T-cell (primary cell): ENCODE measurements around the gene SMCO3. TPM values are rescaled to one million over a fixed set of nuclear protein-coding genes. Genes with fewer than 3 reads are reported as not detected.

Experiments used
- ATAC-seq, 4 experiments: fragments of 200-7000 bp in 3 of 4; fragments of 150-1000 bp in 1 of 4; cut with Tn5 transposase; replicated peaks in 1 of 4; 1 replicate in 3 of 4; 2 replicates in 1 of 4; pipeline ENCODE4 v1.10.0; 2021; ENCODE audit warnings: moderate library complexity in 3 of 4, mild to moderate bottlenecking in 2 of 4, moderate number of reproducible peaks in 1 of 4
- CTCF ChIA-PET, 2 donors: fragments of 300-600 bp; sonication (Branson Sonifier 250); formaldehyde crosslinking; loops; one replicate each; lab custom pipeline; 2022; ENCODE audit warnings: antibody characterized with exemption in 2 of 2; lab: Charles Lee
- POLR2A ChIA-PET, 2 donors: fragments of 300-600 bp; sonication (Branson Sonifier 250); formaldehyde crosslinking; loops; one replicate each; lab custom pipeline; 2022; ENCODE audit warnings: antibody characterized with exemption in 2 of 2; lab: Charles Lee
- DNase-seq, 35 experiments: peaks; one replicate each; pipeline versions ENCODE4 v3.0.0 to v3.0.0-alpha.2; 2013 to 2023
- H3K27ac ChIP-seq: one replicate; pipeline ENCODE4 v1.5.1; 2013; ENCODE audit warnings: low read length
- H3K27me3 ChIP-seq, 2 experiments: replicated peaks in 1 of 2; 1 replicate in 1 of 2; 2 replicates in 1 of 2; pipeline versions ENCODE4 v1.6.1 to v1.7.0; 2013; ENCODE audit warnings: low read length in 1 of 2, mixed read lengths in 1 of 2; ENCODE audit not compliant: control insufficient read depth in 2 of 2, insufficient read depth in 2 of 2; ENCODE audit errors: extremely low read depth in 1 of 2
- H3K36me3 ChIP-seq, 2 donors: 1 replicate in 1 of 2; 2 replicates in 1 of 2; pipeline versions ENCODE4 v1.6.1 to v1.7.0; 2013; ENCODE audit warnings: low read length in 1 of 2; ENCODE audit not compliant: control insufficient read depth in 2 of 2, insufficient read depth in 1 of 2; ENCODE audit errors: extremely low read depth in 1 of 2
- H3K4me1 ChIP-seq, 2 experiments: 1 replicate in 1 of 2; 2 replicates in 1 of 2; pipeline versions ENCODE4 v1.6.1 to v1.7.0; 2013; ENCODE audit warnings: low read length in 2 of 2, mixed read lengths in 1 of 2; ENCODE audit not compliant: insufficient read depth in 2 of 2, control insufficient read depth in 1 of 2; ENCODE audit errors: extremely low read depth in 1 of 2
- H3K4me3 ChIP-seq, 2 donors: 1 replicate in 1 of 2; 2 replicates in 1 of 2; pipeline versions ENCODE4 v1.5.1 to v1.7.0; 2013; ENCODE audit warnings: mild to moderate bottlenecking in 2 of 2, low read length in 1 of 2, moderate library complexity in 1 of 2; ENCODE audit not compliant: control insufficient read depth in 1 of 2; ENCODE audit errors: extremely low read depth in 1 of 2
- H3K9me3 ChIP-seq: 2 replicates; pipeline ENCODE4 v1.7.0; 2013
- H3K27ac Mint-ChIP-seq, 2 donors: one replicate each; pipeline ENCODE4 v1.8.0; 2020 to 2021; ENCODE audit warnings: mild to moderate bottlenecking in 2 of 2, mixed read lengths in 2 of 2
- H3K27me3 Mint-ChIP-seq, 2 donors: one replicate each; pipeline ENCODE4 v1.8.0; 2021 to 2022; ENCODE audit warnings: mixed read lengths in 2 of 2
- H3K36me3 Mint-ChIP-seq: one replicate; pipeline ENCODE4 v1.8.0; 2021; ENCODE audit warnings: mixed read lengths
- H3K4me1 Mint-ChIP-seq, 3 donors: one replicate each; pipeline ENCODE4 v1.8.0; 2020 to 2022; ENCODE audit warnings: mixed read lengths in 3 of 3, mild to moderate bottlenecking in 1 of 3
- H3K4me3 Mint-ChIP-seq, 3 donors: one replicate each; pipeline ENCODE4 v1.8.0; 2020 to 2022; ENCODE audit warnings: mild to moderate bottlenecking in 3 of 3, mixed read lengths in 3 of 3, moderate library complexity in 3 of 3
- H3K9me3 Mint-ChIP-seq, 3 donors: one replicate each; pipeline ENCODE4 v1.8.0; 2020 to 2022; ENCODE audit warnings: mixed read lengths in 3 of 3
- WGBS: methylation state at CpG from one replicate; pipeline ENCODE4 v1.1.5; 2013; ENCODE audit warnings: missing lambda C conversion rate; ENCODE audit not compliant: insufficient coverage; 5-methylcytosine and 5-hydroxymethylcytosine counted together
- total RNA-seq, 35 experiments: library from RNA in 6 of 35; stranded (reverse) in 6 of 35; fragments of 120-200 nt in 1 of 35; gene quantifications; one replicate each; pipeline versions ENCODE4 v1.2.1 to v1.2.4 and lab custom pipeline; 2013 to 2026

Gene SMCO3
- not detected for total RNA-seq
- total RNA-seq (2013), result not detected
- total RNA-seq (lab: John Stamatoyannopoulos, UW), result 0 reads per million in 29 experiments

DNA sequence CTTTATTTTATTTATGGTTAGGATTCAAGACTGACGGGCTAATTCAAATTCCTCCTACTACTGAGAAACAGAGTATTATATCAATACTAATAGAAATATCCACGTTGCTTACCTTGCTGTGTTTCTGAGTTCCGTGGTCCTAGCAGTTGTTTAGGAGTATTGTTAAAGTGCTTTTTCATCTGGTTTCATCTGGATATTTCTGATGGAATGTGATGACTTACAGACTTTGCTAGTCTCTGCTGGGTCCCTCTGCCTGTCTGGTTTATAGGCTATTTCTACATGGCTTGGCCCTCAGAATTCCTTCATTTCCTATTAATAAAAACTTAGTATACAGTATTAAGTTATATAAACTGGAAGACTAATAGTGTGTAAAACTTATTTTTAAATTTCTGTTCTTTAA lies at the start of gene SMCO3:
TSS of gene SMCO3 (minus strand) at position 169 of the 400 bp plus-strand sequence. CDS start 7,502 bp downstream, outside the sequence.
- no peak within 1 kb of the TSS for H3K4me3 ChIP-seq
- Mint-ChIP-seq H3K27ac (no peak within 1 kb of the TSS), H3K9me3 (peaks cover 0 to 3% (median 0%) of the 10 kb centered on the region in 3 donors), H3K4me3 (no peak within 1 kb of the TSS), H3K4me1 (peaks cover 18 to 22% (median 21%) of the 10 kb centered on the region in 3 donors), H3K36me3 (no peaks in the 10 kb centered on the region), H3K27me3 (no peaks in the 10 kb centered on the region)
- no CpG with 5 or more reads among the region's 3 CpGs for WGBS
- ChIA-PET CTCF (interaction anchor here in 1 of 2 donors (0.6 kb wide), 1 partner anchor 626 kb away, joined by 3 read pairs; no protein-coding TSS in a partner anchor), POLR2A (no interaction called here)
- DNase-seq (no peak), ATAC-seq (no peak)
- peaks cover 0 to 4% of the 10 kb centered on the region in 2 experiments for H3K27me3 ChIP-seq
- H3K27ac ChIP-seq, result no peak within 1 kb of the TSS
- H3K9me3 ChIP-seq, result no peaks in the 10 kb centered on the region
- H3K36me3 ChIP-seq, result no peaks in the 10 kb centered on the region
- H3K4me1 ChIP-seq, result peaks cover 0 to 3% of the 10 kb centered on the region in 2 experiments

DNA sequence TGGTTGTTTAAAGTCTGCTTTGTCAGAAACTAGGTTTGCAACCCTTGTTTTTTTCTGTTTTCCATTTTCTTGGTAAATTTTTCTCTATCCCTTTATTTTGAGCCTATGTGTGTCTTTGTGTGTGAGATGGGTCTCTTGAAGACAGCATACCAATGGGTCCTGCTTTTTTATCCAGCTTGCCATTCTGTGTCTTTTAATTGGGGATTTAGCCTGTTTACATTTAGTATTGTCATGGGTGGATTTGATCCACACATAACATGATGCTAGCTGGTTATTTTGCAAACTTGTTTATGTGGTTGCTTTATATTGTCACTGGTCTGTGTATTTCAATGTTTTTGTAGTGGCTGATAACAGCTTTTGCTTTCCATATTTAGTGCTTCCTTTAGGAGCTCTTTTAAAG lies 46.5 kb upstream of the SMCO3 start:
- ATAC-seq, result no peak
- Histone ChIP-seq H3K4me3 (no peak overlapping the region), H3K27ac (no peak overlapping the region), H3K27me3 (no peaks in the 10 kb centered on the region), H3K4me1 (no peaks in the 10 kb centered on the region), H3K9me3 (peaks cover 3% of the 10 kb centered on the region), H3K36me3 (no peaks in the 10 kb centered on the region)
- Mint-ChIP-seq H3K27me3 (no peaks in the 10 kb centered on the region), H3K27ac (no peak overlapping the region), H3K4me3 (no peak overlapping the region), H3K9me3 (peaks cover 5 to 22% (median 12%) of the 10 kb centered on the region in 3 donors), H3K4me1 (no peaks in the 10 kb centered on the region), H3K36me3 (peaks cover 8% of the 10 kb centered on the region)
- DNase-seq, result no peak
- POLR2A ChIA-PET, result interaction anchor here in 1 of 2 donors (0.6 kb wide), 1 partner anchor 14 kb away, joined by 3 read pairs; no protein-coding TSS in a partner anchor
- CTCF ChIA-PET, result interaction anchor here (0.9 to 1.0 kb wide), 2 partner anchors 28 to 135 kb away, joined by 3 to 4 read pairs; no protein-coding TSS in a partner anchor

- no CpG with 5 or more reads among the region's 1 CpG for WGBS
- H3K4me3 Mint-ChIP-seq, result no peak overlapping the region
- ATAC-seq (no peak), DNase-seq (no peak)
- H3K36me3 Mint-ChIP-seq, result peaks cover 8% of the 10 kb centered on the region
- H3K9me3 Mint-ChIP-seq, result peaks cover 5 to 22% (median 12%) of the 10 kb centered on the region in 3 donors
- Histone ChIP-seq H3K27ac (no peak overlapping the region), H3K4me3 (no peak overlapping the region), H3K4me1 (no peaks in the 10 kb centered on the region), H3K36me3 (no peaks in the 10 kb centered on the region), H3K27me3 (no peaks in the 10 kb centered on the region), H3K9me3 (peaks cover 3% of the 10 kb centered on the region)
- CTCF ChIA-PET, result interaction anchor here in 1 of 2 donors (0.7 kb wide), 2 partner anchors 63 to 1158 kb away, joined by 3 to 4 read pairs; no protein-coding TSS in a partner anchor
- no peaks in the 10 kb centered on the region for H3K4me1 Mint-ChIP-seq
- no peak overlapping the region for H3K27ac Mint-ChIP-seq
- POLR2A ChIA-PET, result interaction anchor here in 1 of 2 donors (0.6 kb wide), 1 partner anchor 156 kb away, joined by 3 read pairs; no protein-coding TSS in a partner anchor
- no peaks in the 10 kb centered on the region for H3K27me3 Mint-ChIP-seq
Observed at GRCh38 chr12:14858513-14858912, 44.5 kb upstream of the SMCO3 start.

- CTCF ChIA-PET, result no interaction called here
- no peaks in the 10 kb centered on the region for H3K4me1 ChIP-seq
- no peak overlapping the region for H3K4me3 ChIP-seq
- no peak overlapping the region for H3K4me3 Mint-ChIP-seq
- peaks cover 3% of the 10 kb centered on the region for H3K36me3 Mint-ChIP-seq
- WGBS, result 93% methylated on average over 4 of the region's 6 CpGs
- no peak overlapping the region for H3K27ac ChIP-seq
- H3K9me3 ChIP-seq, result peaks cover under 1% of the 10 kb centered on the region
- H3K36me3 ChIP-seq, result no peaks in the 10 kb centered on the region
- POLR2A ChIA-PET, result interaction anchor here in 1 of 2 donors (0.6 kb wide), 1 partner anchor 868 kb away, joined by 8 read pairs; no protein-coding TSS in a partner anchor
- no peaks in the 10 kb centered on the region for H3K27me3 ChIP-seq
- H3K9me3 Mint-ChIP-seq, result peaks cover 5 to 13% (median 6%) of the 10 kb centered on the region in 3 donors
- no peak for DNase-seq
- no peak for ATAC-seq
- H3K27ac Mint-ChIP-seq, result no peak overlapping the region
- no peaks in the 10 kb centered on the region for H3K27me3 Mint-ChIP-seq
- no peaks in the 10 kb centered on the region for H3K4me1 Mint-ChIP-seq
Observed at GRCh38 chr12:14854586-14855183, 40.7 kb upstream of the SMCO3 start.

DNA sequence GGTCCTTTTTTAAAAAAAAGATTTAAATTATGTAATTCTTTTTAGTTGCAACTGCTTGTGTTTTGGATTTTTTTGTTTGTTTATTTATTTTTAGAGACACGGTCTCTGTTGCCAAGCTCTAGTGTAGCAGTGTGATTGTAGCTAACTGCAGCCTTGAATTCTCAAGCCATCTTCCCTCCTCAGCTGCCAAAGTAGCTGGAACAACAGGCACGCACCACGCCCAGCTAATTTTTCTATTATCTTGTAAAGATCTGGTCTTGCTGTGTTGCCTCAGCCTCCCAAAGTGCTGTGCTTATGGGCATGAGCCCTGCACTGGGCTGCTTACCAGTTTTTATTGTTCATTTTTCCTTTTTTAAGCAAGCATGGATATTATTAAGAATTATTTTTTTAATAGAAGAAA lies 40.0 kb upstream of the SMCO3 start:
- CTCF ChIA-PET, result no interaction called here
- 88% methylated on average over 2 of the region's 3 CpGs for WGBS

DNA sequence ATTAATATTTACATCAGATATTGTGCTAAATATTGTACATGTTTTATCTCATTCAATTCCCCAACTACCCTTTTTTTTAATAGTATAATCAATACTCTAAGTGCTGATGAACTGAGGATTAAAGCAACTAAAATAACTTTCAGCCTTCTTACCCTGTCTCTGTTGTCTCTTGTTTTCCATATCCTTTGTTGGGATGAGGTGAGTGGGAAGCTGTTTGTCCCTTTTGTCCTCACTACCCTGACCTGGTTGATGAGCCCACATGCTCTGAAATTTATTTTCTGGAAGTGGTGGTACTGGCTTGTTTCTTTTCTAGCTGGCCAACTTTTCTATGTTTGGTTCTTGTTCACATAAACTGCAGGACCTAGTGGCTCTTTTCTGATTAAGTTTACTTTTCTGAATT lies 38.9 kb upstream of the SMCO3 start:
- ATAC-seq (no peak), DNase-seq (no peak)
- H3K4me1 Mint-ChIP-seq, result no peaks in the 10 kb centered on the region
- ChIA-PET POLR2A (interaction anchor here in 1 of 2 donors (0.7 kb wide), 1 partner anchor 867 kb away, joined by 3 read pairs; no protein-coding TSS in a partner anchor), CTCF (interaction anchor here in 1 of 2 donors (0.5 to 2.7 kb wide), 2 partner anchors 53 to 143 kb away, joined by 4 to 10 read pairs; no protein-coding TSS in a partner anchor)
- Histone ChIP-seq H3K36me3 (no peaks in the 10 kb centered on the region), H3K9me3 (no peaks in the 10 kb centered on the region), H3K4me1 (no peaks in the 10 kb centered on the region), H3K4me3 (no peak overlapping the region), H3K27ac (no peak overlapping the region), H3K27me3 (no peaks in the 10 kb centered on the region)
- H3K4me3 Mint-ChIP-seq, result no peak overlapping the region
- H3K9me3 Mint-ChIP-seq, result peaks cover 0 to 7% (median 0%) of the 10 kb centered on the region in 3 donors
- no peaks in the 10 kb centered on the region for H3K27me3 Mint-ChIP-seq
- H3K27ac Mint-ChIP-seq, result no peak overlapping the region
- no peaks in the 10 kb centered on the region for H3K36me3 Mint-ChIP-seq

More for the DNA sequence above, 40.0 kb upstream of the SMCO3 start:
- Mint-ChIP-seq H3K4me1 (no peaks in the 10 kb centered on the region), H3K36me3 (no peaks in the 10 kb centered on the region), H3K27me3 (no peaks in the 10 kb centered on the region), H3K4me3 (no peak overlapping the region), H3K9me3 (peaks cover 0 to 7% (median 0%) of the 10 kb centered on the region in 3 donors), H3K27ac (no peak overlapping the region)
- DNase-seq (no peak), ATAC-seq (no peak)
- POLR2A ChIA-PET, result no interaction called here
- H3K9me3 ChIP-seq, result no peaks in the 10 kb centered on the region
- H3K36me3 ChIP-seq, result no peaks in the 10 kb centered on the region
- no peak overlapping the region for H3K4me3 ChIP-seq
- no peaks in the 10 kb centered on the region for H3K27me3 ChIP-seq
- no peak overlapping the region for H3K27ac ChIP-seq
- H3K4me1 ChIP-seq, result no peaks in the 10 kb centered on the region
